GM21515 (cell line): ENCODE results near the gene ARHGAP10.

Source experiments
- ATAC-seq: cut with Tn5 transposase; IDR thresholded peaks from one replicate; pipeline ENCODE4 v1.9.1; 2021; ENCODE audit not compliant: unreplicated experiment

ARHGAP10 gene

GRCh38 chr4:148057984-148058859 lies 326.3 kb downstream of the ARHGAP10 start:
- ATAC-seq, result no peak

GRCh38 chr4:148059617-148060180 lies 327.8 kb downstream of the ARHGAP10 start:
- ATAC-seq, result no peak

- ATAC-seq, result no peak
Measured at GRCh38 chr4:148060264-148061140, 328.6 kb downstream of the ARHGAP10 start.

- no peak for ATAC-seq
Measured at GRCh38 chr4:148061141-148061481, 329.2 kb downstream of the ARHGAP10 start.

GRCh38 chr4:148061795-148062194 lies 329.9 kb downstream of the ARHGAP10 start:
- no peak for ATAC-seq

GRCh38 chr4:148062301-148062950 lies 330.5 kb downstream of the ARHGAP10 start:
- ATAC-seq, result no peak

- ATAC-seq, result no peak
Measured at GRCh38 chr4:148064451-148064850, 332.6 kb downstream of the ARHGAP10 start.

GRCh38 chr4:148065075-148065474 lies 333.2 kb downstream of the ARHGAP10 start:
- ATAC-seq, result no peak

- ATAC-seq, result no peak
Measured at GRCh38 chr4:148067301-148067916, 335.5 kb downstream of the ARHGAP10 start.

- ATAC-seq, result no peak
Measured at GRCh38 chr4:148068065-148068911, 336.4 kb downstream of the ARHGAP10 start.

- ATAC-seq, result no peak
Measured at GRCh38 chr4:148069086-148069894, 337.4 kb downstream of the ARHGAP10 start.

- ATAC-seq, result no peak
Measured at GRCh38 chr4:148069895-148070178, 337.9 kb downstream of the ARHGAP10 start.

- no peak for ATAC-seq
Measured at GRCh38 chr4:148071009-148071408, 339.1 kb downstream of the ARHGAP10 start.

- no peak for ATAC-seq
Measured at GRCh38 chr4:148072789-148073188, 340.9 kb downstream of the ARHGAP10 start.

- no peak for ATAC-seq
Measured at GRCh38 chr4:148073349-148073748, 341.5 kb downstream of the ARHGAP10 start.

- no peak for ATAC-seq
Measured at GRCh38 chr4:148074462-148074861, 342.6 kb downstream of the ARHGAP10 start.

GRCh38 chr4:148075438-148075837 lies 343.6 kb downstream of the ARHGAP10 start:
- ATAC-seq, result no peak

GRCh38 chr4:148076964-148077363 lies 345.1 kb downstream of the ARHGAP10 start:
- no peak for ATAC-seq

GRCh38 chr4:148077581-148077980 lies 345.7 kb downstream of the ARHGAP10 start:
- ATAC-seq, result no peak
